Measurements from ENCODE around the gene SETD5.

SETD5 gene

DNA sequence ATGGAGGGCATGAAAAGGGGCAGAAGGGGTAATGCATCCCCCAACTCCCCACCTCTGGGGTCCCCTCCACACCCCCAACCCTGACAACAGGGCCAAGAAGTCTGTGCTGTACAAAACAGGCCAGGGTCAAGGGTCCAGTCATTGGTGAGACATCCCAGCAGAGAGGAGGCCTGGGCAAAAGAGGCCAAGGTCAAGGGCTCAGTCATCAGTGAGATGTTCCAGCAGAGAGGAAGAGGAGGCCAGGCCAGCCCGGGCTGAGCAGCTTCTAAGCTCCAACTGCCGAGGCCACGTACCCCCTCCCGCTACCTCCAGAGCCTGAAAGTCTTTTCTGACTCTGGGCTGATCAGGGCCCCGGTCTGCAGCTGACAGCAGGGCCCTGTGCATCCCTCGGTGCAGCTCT, 103.8 kb downstream of the SETD5 start (continued):
- TF ChIP-seq, protein P1, sequence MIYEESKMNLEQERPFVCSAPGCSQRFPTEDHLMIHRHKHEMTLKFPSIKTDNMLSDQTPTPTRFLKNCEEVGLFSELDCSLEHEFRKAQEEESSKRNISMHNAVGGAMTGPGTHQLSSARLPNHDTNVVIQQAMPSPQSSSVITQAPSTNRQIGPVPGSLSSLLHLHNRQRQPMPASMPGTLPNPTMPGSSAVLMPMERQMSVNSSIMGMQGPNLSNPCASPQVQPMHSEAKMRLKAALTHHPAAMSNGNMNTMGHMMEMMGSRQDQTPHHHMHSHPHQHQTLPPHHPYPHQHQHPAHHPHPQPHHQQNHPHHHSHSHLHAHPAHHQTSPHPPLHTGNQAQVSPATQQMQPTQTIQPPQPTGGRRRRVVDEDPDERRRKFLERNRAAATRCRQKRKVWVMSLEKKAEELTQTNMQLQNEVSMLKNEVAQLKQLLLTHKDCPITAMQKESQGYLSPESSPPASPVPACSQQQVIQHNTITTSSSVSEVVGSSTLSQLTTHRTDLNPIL (CRISPR knock-in tag; IDR thresholded peaks at IDR 0.05; ENCODE audit: low read depth) = no peak
- TF ChIP-seq ZNF70 (CRISPR knock-in tag; IDR thresholded peaks at IDR 0.05) = no peak
- TF ChIP-seq, protein P2, sequence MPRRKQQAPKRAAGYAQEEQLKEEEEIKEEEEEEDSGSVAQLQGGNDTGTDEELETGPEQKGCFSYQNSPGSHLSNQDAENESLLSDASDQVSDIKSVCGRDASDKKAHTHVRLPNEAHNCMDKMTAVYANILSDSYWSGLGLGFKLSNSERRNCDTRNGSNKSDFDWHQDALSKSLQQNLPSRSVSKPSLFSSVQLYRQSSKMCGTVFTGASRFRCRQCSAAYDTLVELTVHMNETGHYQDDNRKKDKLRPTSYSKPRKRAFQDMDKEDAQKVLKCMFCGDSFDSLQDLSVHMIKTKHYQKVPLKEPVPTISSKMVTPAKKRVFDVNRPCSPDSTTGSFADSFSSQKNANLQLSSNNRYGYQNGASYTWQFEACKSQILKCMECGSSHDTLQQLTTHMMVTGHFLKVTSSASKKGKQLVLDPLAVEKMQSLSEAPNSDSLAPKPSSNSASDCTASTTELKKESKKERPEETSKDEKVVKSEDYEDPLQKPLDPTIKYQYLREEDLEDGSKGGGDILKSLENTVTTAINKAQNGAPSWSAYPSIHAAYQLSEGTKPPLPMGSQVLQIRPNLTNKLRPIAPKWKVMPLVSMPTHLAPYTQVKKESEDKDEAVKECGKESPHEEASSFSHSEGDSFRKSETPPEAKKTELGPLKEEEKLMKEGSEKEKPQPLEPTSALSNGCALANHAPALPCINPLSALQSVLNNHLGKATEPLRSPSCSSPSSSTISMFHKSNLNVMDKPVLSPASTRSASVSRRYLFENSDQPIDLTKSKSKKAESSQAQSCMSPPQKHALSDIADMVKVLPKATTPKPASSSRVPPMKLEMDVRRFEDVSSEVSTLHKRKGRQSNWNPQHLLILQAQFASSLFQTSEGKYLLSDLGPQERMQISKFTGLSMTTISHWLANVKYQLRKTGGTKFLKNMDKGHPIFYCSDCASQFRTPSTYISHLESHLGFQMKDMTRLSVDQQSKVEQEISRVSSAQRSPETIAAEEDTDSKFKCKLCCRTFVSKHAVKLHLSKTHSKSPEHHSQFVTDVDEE (CRISPR knock-in tag; IDR thresholded peaks at IDR 0.05) = no peak
- TF ChIP-seq SNAI2 (CRISPR knock-in tag; IDR thresholded peaks at IDR 0.05) = no peak
- TF ChIP-seq CSDC2 (CRISPR knock-in tag; IDR thresholded peaks at IDR 0.05) = no peak

DNA sequence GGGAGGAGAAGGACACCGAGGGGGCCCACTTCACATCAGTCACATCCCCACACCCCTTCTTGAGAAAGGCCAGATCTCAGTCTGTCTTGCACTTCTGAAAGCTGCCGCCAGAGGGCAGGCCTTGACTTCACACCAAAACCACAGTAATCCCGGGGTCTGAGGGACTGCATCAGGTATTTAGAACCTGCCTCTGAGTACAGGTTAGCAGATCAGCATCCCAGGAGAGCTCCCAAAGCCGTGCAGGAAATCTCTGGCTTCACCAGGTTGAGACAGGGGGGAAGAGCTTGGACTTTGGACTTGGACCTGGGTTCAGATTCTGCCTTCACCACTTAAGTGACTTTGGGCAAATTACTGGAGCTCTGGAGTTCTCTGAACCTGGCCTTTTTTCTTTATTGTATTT, 105.9 kb downstream of the SETD5 start:
- ATAC-seq = peak; percentile 69

DNA sequence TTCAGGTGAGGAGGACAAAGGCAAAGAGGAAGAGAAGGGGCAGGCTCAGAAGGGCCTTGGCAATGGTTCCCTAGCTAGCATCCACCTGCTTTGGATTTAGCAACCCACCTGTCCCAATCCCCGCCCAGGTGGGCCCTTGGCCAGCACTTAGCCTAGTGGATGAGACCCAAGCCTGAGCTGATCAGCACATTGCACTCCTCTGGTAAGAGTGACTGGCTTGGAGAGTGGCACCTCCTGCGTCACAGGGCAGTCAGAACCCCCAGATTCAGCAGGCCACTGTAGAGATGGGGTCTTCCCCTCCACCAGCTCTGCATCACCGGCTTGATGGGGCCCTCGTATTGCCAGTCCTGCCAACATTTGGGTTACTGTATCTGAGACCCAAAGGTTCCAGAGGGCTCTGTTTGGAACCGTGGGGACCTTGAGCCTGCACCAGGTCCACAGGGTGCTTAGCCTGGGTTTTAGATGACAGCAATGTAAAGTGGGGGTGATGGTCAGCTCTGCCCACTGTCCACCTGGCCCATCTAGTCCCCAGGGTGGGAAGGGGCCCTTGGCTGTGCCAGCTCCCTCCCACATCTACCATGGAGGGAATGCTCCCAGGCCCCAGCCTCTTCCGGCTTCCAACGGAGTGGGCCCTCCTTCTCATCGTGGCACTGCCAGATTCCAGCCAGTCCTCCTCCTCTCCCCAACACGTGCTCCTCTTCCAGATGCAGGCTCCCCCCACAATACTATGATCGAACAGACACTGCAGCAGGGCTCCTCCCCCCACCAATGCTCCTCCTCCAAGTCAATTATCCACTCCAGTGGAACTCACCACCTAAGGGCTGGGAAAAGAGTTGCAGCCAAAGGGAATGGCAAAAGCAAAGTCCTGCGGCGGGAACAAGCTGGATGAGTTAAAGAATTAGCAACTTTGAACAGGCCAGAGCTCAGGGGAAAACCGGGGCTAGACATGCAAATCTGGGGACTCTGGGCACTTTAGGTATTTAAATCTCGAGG, 110.5 kb downstream of the SETD5 start:
- no peak for ATAC-seq
- TF ChIP-seq RARB (CRISPR knock-in tag; IDR thresholded peaks at IDR 0.05) = no peak
- no peak for TF ChIP-seq TCF4 (CRISPR knock-in tag; IDR thresholded peaks at IDR 0.05; ENCODE audit: borderline replicate concordance)
- TF ChIP-seq, protein P1 (CRISPR knock-in tag; IDR thresholded peaks at IDR 0.05; ENCODE audit: low read depth) = no peak
- TF ChIP-seq ESRRG (CRISPR knock-in tag; IDR thresholded peaks at IDR 0.05) = no peak
- TF ChIP-seq ZNF70 (CRISPR knock-in tag; IDR thresholded peaks at IDR 0.05) = no peak
- TF ChIP-seq ZFP3 (CRISPR knock-in tag; IDR thresholded peaks at IDR 0.05) = no peak
- no peak for TF ChIP-seq GLIS3 (CRISPR knock-in tag; IDR thresholded peaks at IDR 0.05)
- no peak for TF ChIP-seq ARNTL (CRISPR knock-in tag; IDR thresholded peaks at IDR 0.05; ENCODE audit: borderline replicate concordance, low read depth)
- TF ChIP-seq BACH2 (CRISPR knock-in tag; IDR thresholded peaks at IDR 0.05; ENCODE audit: borderline replicate concordance) = no peak
- TF ChIP-seq, protein P3, sequence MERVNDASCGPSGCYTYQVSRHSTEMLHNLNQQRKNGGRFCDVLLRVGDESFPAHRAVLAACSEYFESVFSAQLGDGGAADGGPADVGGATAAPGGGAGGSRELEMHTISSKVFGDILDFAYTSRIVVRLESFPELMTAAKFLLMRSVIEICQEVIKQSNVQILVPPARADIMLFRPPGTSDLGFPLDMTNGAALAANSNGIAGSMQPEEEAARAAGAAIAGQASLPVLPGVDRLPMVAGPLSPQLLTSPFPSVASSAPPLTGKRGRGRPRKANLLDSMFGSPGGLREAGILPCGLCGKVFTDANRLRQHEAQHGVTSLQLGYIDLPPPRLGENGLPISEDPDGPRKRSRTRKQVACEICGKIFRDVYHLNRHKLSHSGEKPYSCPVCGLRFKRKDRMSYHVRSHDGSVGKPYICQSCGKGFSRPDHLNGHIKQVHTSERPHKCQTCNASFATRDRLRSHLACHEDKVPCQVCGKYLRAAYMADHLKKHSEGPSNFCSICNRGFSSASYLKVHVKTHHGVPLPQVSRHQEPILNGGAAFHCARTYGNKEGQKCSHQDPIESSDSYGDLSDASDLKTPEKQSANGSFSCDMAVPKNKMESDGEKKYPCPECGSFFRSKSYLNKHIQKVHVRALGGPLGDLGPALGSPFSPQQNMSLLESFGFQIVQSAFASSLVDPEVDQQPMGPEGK (CRISPR knock-in tag; IDR thresholded peaks at IDR 0.05; ENCODE audit: borderline replicate concordance) = no peak

More for the DNA sequence above, 105.9 kb downstream of the SETD5 start:
- TF ChIP-seq ZFP30 (CRISPR knock-in tag; IDR thresholded peaks at IDR 0.05) = no peak
- no peak for TF ChIP-seq RARB (CRISPR knock-in tag; IDR thresholded peaks at IDR 0.05)
- TF ChIP-seq, protein P3 (CRISPR knock-in tag; IDR thresholded peaks at IDR 0.05; ENCODE audit: borderline replicate concordance) = no peak
- TF ChIP-seq, protein P1 (CRISPR knock-in tag; IDR thresholded peaks at IDR 0.05; ENCODE audit: low read depth) = no peak
- no peak for TF ChIP-seq PPARA (CRISPR knock-in tag; IDR thresholded peaks at IDR 0.05; ENCODE audit: borderline replicate concordance)
- TF ChIP-seq CSDC2 (CRISPR knock-in tag; IDR thresholded peaks at IDR 0.05) = no peak
- TF ChIP-seq ARNTL (CRISPR knock-in tag; IDR thresholded peaks at IDR 0.05; ENCODE audit: borderline replicate concordance, low read depth) = no peak
- no peak for TF ChIP-seq ISL1 (CRISPR knock-in tag; IDR thresholded peaks at IDR 0.05)
- TF ChIP-seq, protein P2 (CRISPR knock-in tag; IDR thresholded peaks at IDR 0.05) = no peak
- TF ChIP-seq OSR1 (CRISPR knock-in tag; IDR thresholded peaks at IDR 0.05) = no peak
- no peak for TF ChIP-seq SNAI2 (CRISPR knock-in tag; IDR thresholded peaks at IDR 0.05)
- no peak for TF ChIP-seq BACH2 (CRISPR knock-in tag; IDR thresholded peaks at IDR 0.05; ENCODE audit: borderline replicate concordance)
